GM21367 (cell line): ENCODE measurements around the gene EFCAB5.
"Not testable (repeated sequence)": the region's sequence is repeated elsewhere in the genome, so short reads cannot be mapped to it uniquely, and the experiment has no call there.

Experiments used
- ATAC-seq: cut with Tn5 transposase; IDR thresholded peaks from one replicate; pipeline ENCODE4 v1.9.1; 2021; ENCODE audit not compliant: unreplicated experiment

EFCAB5 gene

GRCh38 chr17:30002088-30002487 is 60.7 kb downstream of the EFCAB5 start:
- ATAC-seq: no peak

- no peak for ATAC-seq
Measured at GRCh38 chr17:30005709-30006320, 64.4 kb downstream of the EFCAB5 start.

GRCh38 chr17:30011934-30012333 is 70.5 kb downstream of the EFCAB5 start:
- not testable (repeated sequence) for ATAC-seq

- ATAC-seq: no peak
Measured at GRCh38 chr17:30021708-30022317, 80.4 kb downstream of the EFCAB5 start.

GRCh38 chr17:30025325-30025724 is 83.9 kb downstream of the EFCAB5 start:
- not testable (repeated sequence) for ATAC-seq

GRCh38 chr17:30027676-30028075 is 86.2 kb downstream of the EFCAB5 start:
- no peak for ATAC-seq

GRCh38 chr17:30031214-30031869 is 89.9 kb downstream of the EFCAB5 start:
- no peak for ATAC-seq

GRCh38 chr17:30035369-30035768 is 93.9 kb downstream of the EFCAB5 start:
- no peak for ATAC-seq

- not testable (repeated sequence) for ATAC-seq
Measured at GRCh38 chr17:30040719-30041518, 99.5 kb downstream of the EFCAB5 start.

- ATAC-seq: no peak
Measured at GRCh38 chr17:30041551-30041950, 100.1 kb downstream of the EFCAB5 start.

- no peak for ATAC-seq
Measured at GRCh38 chr17:30062372-30062771, 120.9 kb downstream of the EFCAB5 start.

GRCh38 chr17:30064738-30065137 is 123.3 kb downstream of the EFCAB5 start:
- no peak for ATAC-seq

- ATAC-seq: no peak
Measured at GRCh38 chr17:30068465-30068864, 127.0 kb downstream of the EFCAB5 start.

- ATAC-seq: no peak
Measured at GRCh38 chr17:30074254-30074653, 132.8 kb downstream of the EFCAB5 start.

GRCh38 chr17:30074730-30075129 is 133.3 kb downstream of the EFCAB5 start:
- ATAC-seq: no peak

GRCh38 chr17:30082773-30083172 is 141.3 kb downstream of the EFCAB5 start:
- ATAC-seq: no peak

- no peak for ATAC-seq
Measured at GRCh38 chr17:30084788-30085187, 143.4 kb downstream of the EFCAB5 start.

GRCh38 chr17:30086896-30087295 is 145.5 kb downstream of the EFCAB5 start:
- ATAC-seq: no peak

GRCh38 chr17:30087431-30087830 is 146.0 kb downstream of the EFCAB5 start:
- not testable (repeated sequence) for ATAC-seq

GRCh38 chr17:30091121-30091670 is 149.8 kb downstream of the EFCAB5 start:
- no peak for ATAC-seq

GRCh38 chr17:30091771-30092170 is 150.3 kb downstream of the EFCAB5 start:
- ATAC-seq: no peak
